ENCODE measurements around the gene MMP21. TPM values are rescaled to one million over a fixed set of nuclear protein-coding genes. Genes with fewer than 3 reads are reported as not detected.

The MMP21 gene
- total RNA-seq: not detected

- TF ChIP-seq CTCF (IDR thresholded peaks at IDR 0.05): no peak
- ATAC-seq (ENCODE audit: low FRiP score): no peak
- DNase-seq (ENCODE audit: low spot score): no peak
Measured at GRCh38 chr10:125775491-125776106, at the start of gene MMP21. TSS of gene MMP21 (minus strand) at chr10:125775821. CDS start at chr10:125775821, 0 bp downstream.

- no peak for ATAC-seq (ENCODE audit: low FRiP score)
- no peak for DNase-seq (ENCODE audit: low spot score)
- TF ChIP-seq CTCF (IDR thresholded peaks at IDR 0.05): no peak
Measured at GRCh38 chr10:125824736-125825135, 49.1 kb upstream of the MMP21 start.

GRCh38 chr10:125823663-125824251 lies 48.1 kb upstream of the MMP21 start:
- ATAC-seq (ENCODE audit: low FRiP score) (no peak), DNase-seq (ENCODE audit: low spot score) (no peak)
- no peak for TF ChIP-seq CTCF (IDR thresholded peaks at IDR 0.05)

GRCh38 chr10:125822878-125823662 lies 47.4 kb upstream of the MMP21 start, which contains the start of the genes BCCIP and UROS:
TSS of gene BCCIP (plus strand) at chr10:125823546. CDS start at chr10:125823558, 12 bp downstream.
TSS of gene UROS (minus strand) at chr10:125823258. CDS start at chr10:125816499, 6,759 bp downstream.
- peak; percentile 99 for ATAC-seq (ENCODE audit: low FRiP score)
- no peak for TF ChIP-seq CTCF (IDR thresholded peaks at IDR 0.05)
- peak; percentile 72 for DNase-seq (ENCODE audit: low spot score)

GRCh38 chr10:125820701-125821100 lies 45.1 kb upstream of the MMP21 start:
- ATAC-seq (ENCODE audit: low FRiP score) (no peak), DNase-seq (ENCODE audit: low spot score) (no peak)
- no peak for TF ChIP-seq CTCF (IDR thresholded peaks at IDR 0.05)

- ATAC-seq (ENCODE audit: low FRiP score) (no peak), DNase-seq (ENCODE audit: low spot score) (no peak)
- no peak for TF ChIP-seq CTCF (IDR thresholded peaks at IDR 0.05)
Measured at GRCh38 chr10:125817337-125817946, 41.8 kb upstream of the MMP21 start.
